T-helper 2 cell (primary cell): ENCODE measurements around the gene HMGB4.

Experiments
- DNase-seq, 5 experiments: peaks; one replicate each; pipeline versions ENCODE4 v3.0.0 to v3.0.0-alpha.2; 2012 to 2022
- total RNA-seq, 2 donors: gene quantifications; one replicate each; lab custom pipeline; 2026; lab: John Stamatoyannopoulos, UW

Gene HMGB4, protein sequence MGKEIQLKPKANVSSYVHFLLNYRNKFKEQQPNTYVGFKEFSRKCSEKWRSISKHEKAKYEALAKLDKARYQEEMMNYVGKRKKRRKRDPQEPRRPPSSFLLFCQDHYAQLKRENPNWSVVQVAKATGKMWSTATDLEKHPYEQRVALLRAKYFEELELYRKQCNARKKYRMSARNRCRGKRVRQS
- 0 reads per million in 2 donors for total RNA-seq

DNA sequence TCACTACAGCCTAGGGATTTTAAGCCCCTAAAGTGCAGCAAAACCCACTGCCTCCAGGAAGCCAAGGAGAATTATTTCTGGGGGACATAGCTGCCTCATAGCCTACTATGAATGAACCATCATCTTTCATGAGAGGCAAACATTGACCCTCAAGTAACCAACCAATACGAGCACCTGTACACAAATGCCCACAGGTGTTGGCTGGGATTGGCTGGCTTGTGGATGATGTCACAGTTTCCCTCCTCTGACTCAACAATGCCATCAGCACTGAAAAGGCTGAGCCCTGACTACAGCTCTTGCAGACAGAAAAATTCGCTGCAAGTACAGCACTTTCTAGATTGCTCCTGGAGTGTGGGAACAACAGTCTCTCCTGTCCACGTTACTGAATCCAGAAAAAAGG lies at the start of gene HMGB4:
Gene HMGB4, plus strand, starts transcription at position 301 of the 400 bp plus-strand sequence. CDS start 113 bp downstream, outside the sequence.
- DNase-seq: no peak

DNA sequence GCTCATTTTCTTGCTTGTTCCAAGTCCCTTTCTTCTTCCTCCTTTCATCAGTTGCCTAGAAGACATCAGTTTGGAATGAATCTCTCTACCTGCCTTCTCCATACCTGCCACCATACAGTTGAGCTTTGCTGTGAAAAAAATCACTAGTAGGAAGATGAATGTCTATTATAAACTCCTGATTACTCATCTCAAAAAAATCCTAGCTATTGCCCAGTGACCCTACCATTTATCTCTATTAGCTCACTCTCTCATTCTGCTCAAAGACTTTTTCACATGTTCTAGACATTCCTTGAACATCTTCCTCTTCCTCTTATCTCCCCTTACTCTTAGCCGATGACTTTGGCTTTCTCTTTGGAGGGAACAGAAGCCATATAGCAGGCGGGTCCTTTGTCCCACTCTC lies 49.7 kb upstream of the HMGB4 start:
- no peak for DNase-seq

DNA sequence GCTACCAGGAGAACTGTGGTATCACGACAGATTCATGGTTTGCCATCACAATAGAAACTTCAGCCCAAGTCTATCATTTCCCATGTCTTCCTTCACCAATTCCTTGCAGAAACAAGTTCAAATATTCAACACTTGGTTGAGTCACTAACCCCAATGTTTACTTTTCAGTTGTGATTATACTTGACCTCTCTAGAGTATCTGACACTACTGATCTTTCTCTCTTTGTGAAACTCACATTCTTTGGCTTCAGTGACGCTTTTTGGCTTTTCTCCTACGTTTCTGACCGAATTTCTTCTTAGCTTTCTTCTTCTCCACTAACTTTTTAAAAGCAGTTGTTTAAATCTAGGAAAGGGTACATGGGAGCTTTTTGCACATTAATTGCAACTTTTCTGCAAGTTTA lies 48.8 kb upstream of the HMGB4 start:
- DNase-seq: no peak

DNA sequence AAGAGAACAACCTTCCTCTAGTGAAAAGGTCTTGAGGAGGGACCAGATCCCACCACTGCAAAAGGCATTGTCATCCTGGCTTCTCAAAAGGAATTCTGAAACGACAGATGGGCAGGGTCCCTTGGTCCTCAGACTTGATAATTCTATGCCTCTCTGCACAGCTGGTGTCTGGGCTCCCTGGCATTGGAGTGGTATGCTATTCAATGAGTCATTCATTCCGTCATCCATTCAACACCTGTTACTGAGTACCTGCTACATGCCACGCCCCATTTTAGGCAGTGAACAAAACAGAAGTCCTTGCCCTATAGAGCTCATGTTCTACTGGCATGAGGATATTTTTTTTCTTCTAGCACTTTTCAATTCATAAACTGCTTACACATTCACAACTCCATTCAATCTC lies 45.8 kb upstream of the HMGB4 start:
- no peak for DNase-seq

DNA sequence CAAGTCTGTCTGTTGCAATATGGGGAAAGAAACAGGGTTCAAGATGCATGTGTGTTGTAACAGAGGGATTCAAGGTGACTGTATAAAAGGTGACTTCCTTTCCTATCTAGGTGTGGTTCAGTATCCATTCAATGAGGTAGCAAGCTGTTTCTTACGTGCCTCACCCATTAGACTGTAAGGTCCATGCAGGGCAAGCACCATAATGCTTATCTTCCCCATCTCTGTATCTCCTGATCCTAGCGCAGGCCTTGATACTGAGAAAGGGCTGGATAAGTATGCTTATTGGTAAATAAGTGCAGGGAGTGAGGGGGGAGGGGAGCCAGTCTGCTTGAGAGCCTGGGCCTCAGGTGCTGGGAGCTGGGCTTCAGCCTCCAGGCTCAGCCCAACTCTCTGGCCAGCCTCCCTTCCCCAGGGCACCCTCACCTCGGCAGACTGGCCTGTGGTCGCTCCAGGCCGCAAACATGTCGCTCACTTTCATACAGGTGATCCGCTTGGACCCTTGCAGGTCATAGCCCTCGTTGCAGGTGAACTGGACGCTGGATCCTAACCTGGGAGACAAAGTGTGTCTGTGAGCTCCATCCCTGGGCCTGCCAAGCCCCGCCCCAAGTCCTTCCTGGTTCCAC lies 44.5 kb upstream of the HMGB4 start:
- DNase-seq: no peak

DNA sequence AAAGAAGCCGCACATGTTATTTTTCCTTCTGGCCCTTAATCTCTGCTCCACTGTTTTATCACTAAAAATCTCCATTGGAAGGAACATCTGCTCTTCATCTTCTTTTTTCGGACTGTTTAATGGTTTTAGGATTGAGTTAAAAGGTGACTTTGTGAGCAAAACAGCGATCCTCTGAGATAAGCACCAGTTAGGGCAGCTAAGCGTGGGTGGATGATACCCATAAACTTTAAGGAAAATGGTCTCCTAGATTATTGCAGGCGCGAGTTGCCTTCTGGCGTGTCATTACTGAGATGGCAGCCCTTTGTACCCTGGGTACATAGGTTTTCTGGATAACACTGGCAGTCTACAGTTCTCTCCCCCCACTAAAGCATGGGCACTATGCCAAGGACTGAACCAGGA lies 44.0 kb upstream of the HMGB4 start:
- DNase-seq: no peak

DNA sequence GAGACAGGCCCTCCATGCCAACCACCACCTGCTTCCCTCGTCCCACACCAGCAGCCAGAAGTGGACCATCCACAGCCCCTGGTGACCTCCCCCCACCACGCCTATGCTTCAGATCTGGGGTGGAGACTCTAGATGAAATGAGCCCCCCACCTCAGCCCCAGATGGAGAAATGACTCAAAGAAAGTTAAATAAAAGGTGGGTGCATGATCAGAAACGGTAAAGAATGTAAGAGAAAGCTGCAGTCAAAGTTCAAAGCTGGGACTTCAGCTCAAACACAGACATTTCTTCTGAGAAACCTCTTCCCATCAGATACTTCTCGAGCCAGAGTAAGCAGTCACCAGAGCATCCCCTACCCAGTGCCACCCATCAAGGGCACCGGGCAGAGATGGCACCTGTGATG lies 43.1 kb upstream of the HMGB4 start:
- no peak for DNase-seq

DNA sequence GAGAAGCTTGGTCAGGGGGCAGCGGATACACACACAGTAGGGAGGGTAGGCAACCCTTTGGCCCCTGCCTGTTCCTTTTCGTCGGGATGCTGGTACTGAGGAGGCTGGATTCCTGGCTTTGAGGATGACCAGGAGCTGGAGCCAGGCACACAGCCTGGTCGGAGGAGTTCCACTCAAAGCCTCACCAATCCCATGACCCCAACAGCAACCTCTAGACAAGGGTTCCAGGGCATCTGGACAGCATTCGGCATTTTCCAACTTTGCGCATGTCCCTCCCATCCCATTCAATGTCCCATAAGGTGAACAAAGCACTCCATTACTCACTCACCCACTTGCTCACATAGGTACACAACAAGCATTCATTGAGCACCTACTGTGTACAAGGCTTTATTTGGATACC lies 42.6 kb upstream of the HMGB4 start:
- DNase-seq: no peak

DNA sequence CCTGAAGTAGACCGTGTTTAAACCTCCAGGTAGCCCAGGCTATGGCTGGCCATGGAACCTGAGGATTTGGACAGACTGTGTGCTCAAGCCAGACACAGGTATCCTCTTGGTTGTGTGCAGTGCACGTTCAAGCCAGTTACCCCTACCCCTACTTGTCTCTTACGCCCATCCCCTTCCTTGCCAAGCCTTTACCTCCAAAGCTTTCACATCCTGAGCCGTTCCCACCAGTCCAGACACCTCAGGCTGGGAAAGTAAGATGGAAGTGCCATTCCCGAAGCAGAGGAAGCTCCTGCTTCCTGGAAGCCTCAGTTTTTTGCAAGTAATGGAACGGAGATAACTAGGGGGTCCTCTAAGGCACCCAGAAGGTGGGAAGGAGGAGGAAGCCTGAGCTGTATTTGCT lies 41.5 kb upstream of the HMGB4 start:
- DNase-seq: no peak

DNA sequence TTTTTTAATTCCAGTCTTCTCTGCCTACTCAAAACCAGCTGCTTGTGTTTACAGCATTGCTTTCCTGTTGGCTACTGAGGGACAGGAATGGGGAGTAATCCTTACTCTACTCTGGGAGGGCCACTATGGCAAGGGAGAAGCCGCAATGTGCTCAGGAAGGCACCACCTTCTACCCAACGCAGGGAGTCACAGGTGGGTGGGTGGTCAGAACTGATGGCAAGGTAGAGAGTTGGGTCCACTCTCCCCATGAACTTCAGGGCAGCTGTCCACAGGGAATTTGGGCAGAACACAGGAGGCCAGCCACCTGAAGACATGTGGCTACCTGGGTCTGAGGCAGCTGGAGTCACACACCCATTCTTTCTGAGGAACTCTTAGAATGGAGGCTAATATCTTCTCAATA lies 40.5 kb upstream of the HMGB4 start:
- DNase-seq: no peak

DNA sequence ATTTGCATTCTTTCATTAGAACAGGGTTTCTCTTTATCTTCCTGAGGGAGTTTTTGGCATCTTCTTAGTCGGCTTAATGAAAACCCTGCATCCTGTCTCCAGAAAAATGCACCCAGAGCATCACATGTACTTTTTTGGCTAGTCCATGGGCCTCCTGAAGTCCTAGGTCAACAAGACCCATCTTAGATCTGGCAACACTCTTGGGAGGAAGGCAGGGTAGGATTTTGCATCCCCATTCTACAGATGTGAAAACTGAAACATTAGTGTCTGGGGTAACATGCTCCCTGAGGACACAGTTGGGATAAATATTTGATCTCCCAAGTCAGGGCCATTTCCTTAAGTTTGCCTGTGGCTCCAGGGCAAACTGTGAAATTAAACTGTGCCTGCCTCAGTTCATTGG lies 40.0 kb upstream of the HMGB4 start:
- DNase-seq: no peak

DNA sequence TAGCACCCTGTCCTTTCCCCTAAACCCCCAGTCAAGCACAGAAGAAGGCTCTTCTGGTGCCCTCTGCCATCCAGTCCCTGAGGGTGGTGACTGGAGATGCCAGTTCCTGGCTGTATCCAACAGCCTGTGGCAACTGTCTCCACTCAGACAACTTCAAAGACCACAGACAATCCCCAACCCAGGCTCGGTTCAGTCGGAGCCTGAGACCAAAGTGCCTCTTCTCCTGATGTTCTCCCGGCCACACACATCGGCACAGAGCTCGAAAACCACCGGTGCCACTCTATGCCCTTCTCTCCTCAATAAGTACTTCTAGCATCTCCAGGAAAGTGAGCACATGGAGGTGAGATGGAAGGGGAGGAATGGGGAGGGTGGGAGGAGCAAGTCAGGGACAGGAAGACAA lies 39.6 kb upstream of the HMGB4 start:
- no peak for DNase-seq

DNA sequence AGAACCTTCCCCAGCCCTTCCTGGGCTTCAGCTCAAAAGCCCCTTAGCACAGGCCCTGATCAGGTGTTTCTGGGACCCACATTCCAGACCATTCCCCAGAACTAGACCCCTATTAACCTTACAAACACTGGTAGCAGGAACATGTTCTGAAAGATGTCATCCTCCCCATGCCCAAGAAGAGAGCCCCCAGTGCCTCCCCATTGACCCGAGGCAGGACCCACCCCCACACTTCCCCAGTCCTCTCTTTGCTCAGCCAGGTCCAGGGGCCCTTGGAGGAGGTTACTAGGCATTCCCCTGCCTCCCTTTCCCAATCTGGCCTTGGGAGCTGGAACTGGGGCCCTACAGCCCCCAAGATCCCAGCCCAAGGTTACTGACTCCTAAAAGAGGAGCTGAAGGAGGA lies 38.9 kb upstream of the HMGB4 start:
- DNase-seq: no peak

DNA sequence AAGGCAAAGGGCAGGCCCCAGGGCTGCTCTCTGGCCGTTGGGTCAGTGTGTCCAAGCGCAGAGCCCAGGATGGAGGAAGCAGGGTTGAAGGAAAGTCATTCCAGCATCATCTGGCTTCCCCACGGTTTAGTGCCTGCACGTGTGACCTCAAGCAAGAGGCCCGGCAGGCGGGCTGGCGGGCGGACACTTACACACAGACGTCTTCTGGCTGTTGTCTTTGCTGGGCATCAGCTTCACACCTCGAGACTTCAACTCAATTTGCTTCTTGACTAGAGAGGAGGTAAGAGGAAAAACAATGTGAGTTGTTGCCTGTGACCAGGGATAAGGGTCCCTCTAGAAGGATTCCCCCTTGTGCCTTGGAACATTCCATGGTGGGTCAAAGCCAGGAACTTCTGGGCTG lies 38.4 kb upstream of the HMGB4 start:
- DNase-seq: no peak

DNA sequence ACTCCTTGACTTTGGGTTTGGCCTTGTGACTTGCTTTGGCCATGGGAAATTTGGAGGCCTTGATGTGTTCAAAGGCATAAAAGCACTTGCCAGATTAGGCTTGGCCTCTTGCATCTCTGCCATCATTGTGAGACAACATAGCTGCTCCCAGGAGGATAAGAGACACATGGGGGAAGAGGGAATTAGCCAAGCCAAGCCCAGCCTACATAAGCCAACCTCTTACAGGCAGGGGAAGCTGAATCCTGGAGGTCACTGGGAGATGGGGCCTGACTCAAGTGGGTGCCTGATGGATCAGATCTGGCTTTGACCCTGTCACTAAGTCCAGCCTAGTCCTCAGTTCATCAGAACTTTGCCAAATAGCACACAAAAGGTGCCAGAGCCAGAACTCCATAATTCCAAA lies 37.6 kb upstream of the HMGB4 start:
- no peak for DNase-seq

DNA sequence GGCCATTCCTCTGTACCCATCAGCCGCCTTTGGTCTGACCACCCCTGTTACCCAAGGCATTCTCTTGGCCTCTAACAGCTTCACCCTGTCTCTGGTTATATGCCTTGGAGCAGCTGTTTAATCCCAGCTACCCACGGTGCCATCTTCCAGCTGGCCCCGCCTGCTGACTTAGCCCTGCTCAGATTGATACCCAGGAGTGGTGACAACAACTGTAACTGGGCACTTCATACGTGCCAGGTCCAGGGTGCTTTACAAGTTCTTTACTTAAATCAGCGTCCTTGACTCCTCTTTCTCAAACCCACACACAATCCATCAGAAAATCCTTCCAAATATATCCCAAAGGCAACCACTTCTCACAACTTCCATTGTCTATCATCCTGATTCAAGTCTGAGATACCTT lies 37.2 kb upstream of the HMGB4 start:
- DNase-seq: no peak

DNA sequence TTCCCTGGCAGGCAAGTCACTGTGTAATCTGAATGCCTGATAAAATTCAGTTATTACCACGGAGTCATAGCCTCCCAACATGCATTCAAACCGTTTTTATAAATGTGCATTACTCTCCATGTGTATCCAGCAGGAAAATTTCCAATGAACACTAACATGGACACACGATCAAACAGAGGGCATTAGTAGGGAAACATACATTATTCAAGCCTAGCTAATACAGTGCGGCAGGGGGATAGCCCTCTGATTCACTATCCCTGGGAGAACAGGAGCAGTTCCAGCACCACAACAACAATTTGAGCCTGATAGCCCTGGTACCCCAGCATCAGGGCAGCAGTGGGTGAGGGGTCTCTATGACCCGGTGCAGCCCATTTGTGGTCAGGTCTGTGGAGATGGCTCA lies 35.8 kb upstream of the HMGB4 start:
- no peak for DNase-seq

DNA sequence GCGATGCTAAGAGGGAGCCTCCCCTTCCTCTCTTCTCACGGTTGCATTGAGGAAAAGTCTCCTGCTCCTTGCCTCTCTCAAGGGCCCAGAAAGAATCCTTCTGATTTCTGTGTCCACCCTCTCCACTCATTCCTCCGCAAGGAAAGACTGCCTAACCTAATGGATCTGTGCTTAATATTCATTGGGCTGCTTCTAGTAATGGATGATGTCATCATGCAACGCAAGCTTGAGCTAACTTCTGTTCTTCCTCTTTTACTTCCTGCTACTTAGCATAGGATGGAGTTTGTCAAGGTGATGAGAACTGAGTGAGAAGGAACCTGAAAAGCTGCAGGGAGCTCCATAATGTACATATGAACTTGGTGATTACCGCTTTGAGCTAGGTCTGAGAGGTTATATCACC lies 35.2 kb upstream of the HMGB4 start:
- DNase-seq: no peak

DNA sequence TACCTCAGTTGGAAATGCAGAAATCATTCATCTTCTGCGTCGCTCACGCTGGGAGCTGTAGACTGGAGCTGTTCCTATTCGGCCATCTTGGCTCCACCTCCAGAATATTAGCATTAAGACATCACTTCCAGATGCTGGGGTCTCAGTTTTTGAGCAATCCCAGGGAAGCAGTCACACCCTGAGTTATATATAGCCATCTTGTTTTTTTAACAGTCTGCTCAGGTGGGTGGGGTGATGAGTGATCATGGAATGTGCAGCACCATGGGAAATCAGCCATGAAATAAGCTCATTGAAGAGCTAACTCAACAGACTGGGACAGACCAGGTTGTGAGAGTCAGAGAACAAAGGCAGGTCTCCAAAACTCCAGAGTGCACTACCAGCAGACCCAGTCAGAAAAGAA lies 27.0 kb upstream of the HMGB4 start:
- no peak for DNase-seq

DNA sequence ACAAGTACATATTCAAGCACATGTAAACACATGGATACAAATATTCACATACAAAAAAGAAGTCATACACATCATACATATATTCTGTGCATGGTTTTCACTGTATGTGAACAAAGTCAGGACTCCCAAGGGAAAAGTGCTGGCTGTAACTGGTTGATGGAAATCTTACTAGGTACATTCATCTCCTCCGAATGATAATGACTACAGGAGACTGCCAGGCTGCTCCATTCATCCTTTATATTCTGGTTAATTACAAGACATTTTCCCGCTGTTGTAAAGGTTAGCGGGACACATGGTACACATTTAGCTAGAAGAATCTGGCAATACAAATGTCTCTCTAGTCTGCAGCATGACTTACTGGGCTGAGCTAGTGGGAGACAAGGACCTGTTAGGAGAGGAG lies 26.2 kb upstream of the HMGB4 start:
- no peak for DNase-seq

DNA sequence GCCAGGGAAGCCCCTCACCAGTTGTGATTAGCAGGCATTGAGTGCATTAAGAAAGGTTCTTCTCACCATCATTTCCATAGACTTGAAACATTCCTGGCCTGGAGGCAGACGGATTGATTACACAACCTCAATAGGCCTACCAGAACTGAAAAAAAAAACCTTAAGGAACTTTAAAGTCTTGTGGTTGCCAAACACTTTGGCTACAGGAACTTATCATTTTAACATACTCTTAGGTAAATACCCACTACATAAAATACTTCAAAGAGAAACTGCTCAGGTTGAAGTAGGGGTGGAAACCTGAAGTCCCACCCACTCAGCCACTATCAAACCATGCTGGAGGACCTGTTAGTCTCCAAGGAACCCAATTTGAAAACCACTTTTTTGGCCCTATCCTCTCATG lies 22.4 kb upstream of the HMGB4 start:
- DNase-seq: no peak

DNA sequence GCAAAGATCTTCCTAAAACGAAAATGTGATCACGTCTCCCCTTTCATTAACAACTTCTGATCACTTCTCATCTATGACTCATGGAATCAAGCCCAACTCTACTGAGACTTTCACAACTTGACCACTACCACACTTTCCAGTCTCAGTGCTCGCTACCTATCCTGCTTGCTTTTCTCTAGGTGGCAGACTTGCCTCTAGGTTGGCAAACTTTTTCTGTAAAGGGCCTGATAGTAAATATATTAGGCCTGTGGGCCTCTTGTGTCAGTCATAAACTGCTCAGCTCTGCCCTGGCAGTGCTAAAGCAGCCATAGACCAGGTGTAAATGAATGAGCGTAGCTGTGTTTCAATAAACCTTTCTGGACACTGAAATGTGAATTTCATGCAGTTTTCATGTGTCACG lies 21.5 kb upstream of the HMGB4 start:
- no peak for DNase-seq

DNA sequence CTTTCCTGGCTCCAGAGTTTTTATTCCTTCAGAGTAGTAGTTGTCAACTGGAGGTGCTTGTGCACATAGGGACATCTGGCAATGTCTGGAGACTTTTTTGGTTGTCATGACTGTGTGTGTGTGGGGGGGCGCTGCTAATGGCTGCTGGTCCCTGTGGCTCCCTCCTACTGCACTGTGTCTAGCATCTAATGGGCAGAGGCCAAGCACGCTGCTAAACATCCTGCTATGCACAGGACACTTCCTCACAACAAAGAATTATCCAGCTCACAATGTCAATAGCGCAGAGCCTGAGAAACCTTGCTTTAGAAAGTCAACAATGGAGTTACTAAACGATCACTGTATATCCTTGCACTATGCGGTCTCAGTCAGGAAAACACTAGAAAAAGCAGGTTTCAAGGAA lies 19.7 kb upstream of the HMGB4 start:
- no peak for DNase-seq

DNA sequence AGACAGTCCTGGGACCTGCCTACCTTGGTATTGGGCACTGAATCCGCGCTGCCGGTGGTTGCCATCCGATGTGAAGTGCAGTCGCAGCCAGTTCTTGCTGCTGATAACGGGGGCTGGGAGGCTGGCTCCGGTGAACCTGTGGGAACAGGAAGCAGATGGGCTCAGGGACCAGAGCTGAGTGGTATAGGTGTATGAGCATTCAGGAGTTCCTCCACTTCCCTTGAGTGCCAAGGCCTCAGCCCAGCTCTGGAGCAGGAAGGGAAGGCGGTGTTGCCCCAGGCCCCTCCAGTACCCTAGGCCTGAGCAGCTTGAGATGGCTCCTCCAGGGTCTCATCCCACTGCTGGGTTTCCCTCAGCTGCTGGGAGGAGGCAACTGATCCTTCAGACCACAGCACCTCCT lies 17.0 kb upstream of the HMGB4 start:
- no peak for DNase-seq

DNA sequence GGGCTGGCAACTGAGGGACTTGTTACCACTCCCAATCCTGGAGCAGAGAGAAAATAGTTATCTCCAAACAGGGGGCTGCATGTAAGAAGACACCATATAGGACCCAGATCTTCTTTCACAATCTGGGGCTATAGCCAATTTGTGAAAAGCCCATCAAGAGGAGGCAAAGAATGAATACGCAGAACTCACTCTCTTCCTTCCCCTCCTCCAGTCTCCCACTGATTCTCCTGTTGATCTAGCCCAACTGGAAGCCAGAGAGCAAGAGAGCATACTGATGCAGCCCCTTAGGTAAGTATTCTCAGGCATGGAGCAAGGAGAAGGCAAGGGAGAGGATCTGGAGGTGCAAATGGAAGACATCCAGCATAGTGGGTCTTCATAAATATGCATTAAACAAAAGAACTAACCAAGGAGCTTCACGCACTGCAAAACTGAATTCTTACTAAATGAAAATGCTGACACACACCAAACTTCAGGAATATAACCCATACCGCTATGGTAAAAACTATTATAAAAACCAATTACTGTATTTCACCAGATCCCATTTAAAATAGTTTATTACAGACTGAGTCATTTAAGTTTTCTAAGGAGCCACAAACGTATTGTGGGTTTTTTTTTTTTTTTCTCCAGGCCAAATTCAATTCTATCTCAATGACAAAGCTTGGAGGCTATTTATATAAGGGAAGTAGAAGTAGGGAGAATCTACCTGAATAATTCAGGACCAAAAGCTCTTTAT lies 15.5 kb upstream of the HMGB4 start:
- no peak for DNase-seq
